C1 segment of cervical spinal cord (tissue), 14 donors: ENCODE results near the gene TPRN.

Experiments
- DNase-seq, 14 donors: peaks; one replicate each; lab custom pipeline; 2025; lab: John Stamatoyannopoulos, UW

Gene TPRN

GRCh38 chr9:137143459-137143858 is 57.1 kb downstream of the TPRN start:
- no peak for DNase-seq

- DNase-seq, result no peak
These were observed 58.3 kb downstream of the TPRN start for GRCh38 chr9:137141976-137142936.
